GM21737 (cell line): Measurements from ENCODE around the gene SLC35E3.
A peak's percentile ranks its signal among the peaks of the same experiment; 100 is the strongest.

ENCODE experiments used
- ATAC-seq: cut with Tn5 transposase; IDR thresholded peaks from one replicate; pipeline ENCODE4 v1.9.1; 2021; ENCODE audit warnings: mild to moderate bottlenecking, moderate library complexity; ENCODE audit not compliant: unreplicated experiment

Gene SLC35E3

DNA sequence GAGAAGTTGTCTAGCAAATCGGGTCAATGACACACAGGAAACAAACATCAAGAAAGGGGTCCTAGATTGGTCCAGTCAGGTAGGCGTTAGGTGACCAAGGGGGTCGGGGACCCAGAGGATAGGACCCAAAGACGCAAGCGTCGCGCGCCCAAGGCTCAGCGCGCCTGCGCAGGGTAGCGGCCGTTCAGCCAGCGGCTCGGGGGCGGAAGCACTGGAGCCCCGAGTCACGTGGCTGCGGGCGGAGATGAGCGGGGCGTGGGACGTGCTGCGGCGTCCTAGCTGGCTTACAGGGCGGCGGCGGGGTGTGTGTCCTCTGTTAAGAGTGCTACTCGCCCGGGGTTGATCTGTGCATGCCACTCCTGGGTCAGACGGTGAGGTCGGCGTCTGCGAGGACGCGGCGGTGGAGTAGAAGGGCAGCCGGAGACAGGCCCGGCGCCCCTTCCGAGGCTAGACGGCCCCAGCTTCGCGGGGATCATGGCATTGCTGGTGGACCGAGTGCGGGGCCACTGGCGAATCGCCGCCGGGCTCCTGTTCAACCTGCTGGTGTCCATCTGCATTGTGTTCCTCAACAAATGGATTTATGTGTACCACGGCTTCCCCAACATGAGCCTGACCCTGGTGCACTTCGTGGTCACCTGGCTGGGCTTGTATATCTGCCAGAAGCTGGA lies at the start of gene SLC35E3:
SLC35E3 (plus strand) TSS at position 273 of the 668 bp plus-strand sequence; CDS start at position 475, 202 bp downstream.
- peak; percentile 99 for ATAC-seq

DNA sequence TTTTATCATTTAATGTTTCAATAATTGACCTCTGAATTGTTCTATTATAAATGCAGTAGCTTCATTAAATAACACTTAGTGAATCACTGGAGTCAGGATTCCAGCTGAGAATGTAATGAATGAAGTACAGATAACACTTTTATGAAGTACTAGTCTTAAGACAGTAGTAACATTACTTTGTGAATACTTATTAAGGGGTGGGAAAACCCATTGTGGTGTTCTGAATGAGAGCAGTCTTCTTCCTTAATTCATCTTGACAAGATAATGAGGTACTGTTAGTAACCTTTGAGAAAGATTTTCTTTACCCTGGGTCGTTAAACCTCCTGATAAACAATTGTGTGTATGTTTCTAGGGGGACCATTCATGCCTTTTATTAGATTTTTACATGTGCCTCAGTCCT lies 46.5 kb upstream of the SLC35E3 start:
- ATAC-seq = no peak

DNA sequence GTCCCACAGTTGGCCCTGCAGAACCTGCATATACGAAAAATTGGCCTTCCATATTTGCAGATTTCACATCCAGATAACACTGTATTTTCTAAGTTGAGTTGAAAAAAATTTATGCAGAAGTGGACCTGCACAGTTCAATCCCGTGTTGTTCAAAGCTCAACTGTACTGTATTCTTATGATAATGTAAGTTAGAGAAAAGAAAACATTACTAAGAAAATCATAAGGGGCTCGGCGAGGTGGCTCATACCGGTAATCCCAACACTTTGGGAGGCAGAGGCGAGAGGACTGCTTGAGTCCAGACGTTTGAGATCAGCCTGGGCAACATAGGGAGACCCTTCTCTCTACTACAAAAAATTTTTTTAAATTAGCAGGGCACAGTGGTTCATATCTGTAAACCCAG lies 18.2 kb upstream of the SLC35E3 start:
- no peak for ATAC-seq

DNA sequence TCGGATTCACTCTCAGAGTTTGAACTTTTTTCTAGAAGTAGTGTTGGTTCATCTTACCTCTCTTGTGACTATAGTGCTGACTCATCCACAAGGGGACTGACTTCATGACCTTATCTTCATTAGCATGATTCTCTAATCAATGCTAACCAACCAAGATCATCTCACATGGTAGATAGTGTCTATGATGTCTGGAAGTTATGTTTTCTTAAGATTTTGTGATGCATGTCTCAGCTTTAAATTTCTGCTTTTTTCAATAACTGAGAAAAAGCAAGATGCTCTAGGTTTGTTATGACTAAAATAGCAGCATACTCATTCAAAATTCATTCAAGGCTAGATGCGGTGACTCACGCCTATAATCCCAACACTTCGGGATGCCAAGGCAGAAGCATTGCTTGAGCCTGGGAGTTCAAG lies 12.3 kb upstream of the SLC35E3 start:
- ATAC-seq = no peak

DNA sequence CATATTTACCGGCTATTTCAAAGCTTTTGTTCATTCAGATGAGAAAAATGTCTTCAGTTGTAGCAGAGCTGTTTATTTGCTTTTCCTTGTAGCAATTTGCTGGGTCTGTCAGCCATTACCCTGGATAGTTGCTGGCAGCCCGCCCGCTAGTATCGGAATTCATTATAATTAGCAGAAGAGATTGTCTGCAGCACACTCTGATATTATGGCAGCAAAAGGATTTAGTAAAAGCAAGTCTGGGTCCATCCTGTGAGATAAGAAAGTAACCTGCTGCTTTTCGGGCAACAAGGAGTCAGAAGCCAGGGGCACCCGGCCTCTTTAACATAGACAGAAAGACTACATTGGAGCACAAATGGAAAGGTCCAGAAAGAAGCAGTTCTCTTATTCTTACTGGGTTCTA lies 6.1 kb upstream of the SLC35E3 start:
- no peak for ATAC-seq

DNA sequence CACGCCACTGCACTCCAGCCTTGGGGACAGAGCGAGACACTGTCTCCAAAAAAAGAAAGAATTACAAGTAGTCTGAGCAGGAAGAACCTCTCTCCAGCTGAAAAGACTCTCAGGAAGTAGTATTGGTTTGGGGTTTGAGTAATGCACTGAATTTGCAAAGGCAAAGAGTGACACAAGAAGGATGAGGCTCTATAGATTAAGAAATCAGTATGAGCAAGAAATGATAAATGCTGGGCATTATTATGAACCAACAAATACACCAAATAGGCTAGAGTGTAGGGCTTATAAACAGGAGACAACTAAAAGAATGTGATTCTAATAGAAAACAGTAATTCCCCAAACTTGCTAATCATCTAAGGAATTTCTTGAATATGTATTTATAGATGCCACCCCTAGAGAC lies 2.6 kb upstream of the SLC35E3 start:
- ATAC-seq = no peak

DNA sequence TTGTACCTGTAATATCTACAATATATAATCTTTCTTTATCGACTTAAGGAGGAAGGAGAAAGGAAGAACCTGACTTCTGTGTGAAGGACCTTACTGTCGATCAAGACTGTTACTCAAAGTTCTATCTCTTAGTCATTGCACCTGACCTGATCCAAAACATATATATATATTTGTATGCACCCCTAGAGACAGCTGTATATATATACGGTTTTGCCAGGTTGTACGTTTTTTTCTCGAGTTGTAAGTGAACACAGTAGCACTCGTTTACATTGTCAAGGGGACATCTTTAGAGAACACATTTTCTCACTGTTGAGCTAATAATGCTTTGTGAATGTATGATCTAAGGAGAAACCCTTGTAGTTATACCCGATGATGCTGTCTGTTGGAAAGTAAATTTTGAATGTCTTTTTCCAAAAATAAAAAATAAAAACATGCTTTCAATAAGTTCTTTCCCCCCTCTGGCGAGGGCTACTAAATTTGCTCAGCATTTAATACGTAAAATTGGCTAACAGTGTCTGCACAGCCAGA lies 536 bp upstream of the SLC35E3 start:
- no peak for ATAC-seq

DNA sequence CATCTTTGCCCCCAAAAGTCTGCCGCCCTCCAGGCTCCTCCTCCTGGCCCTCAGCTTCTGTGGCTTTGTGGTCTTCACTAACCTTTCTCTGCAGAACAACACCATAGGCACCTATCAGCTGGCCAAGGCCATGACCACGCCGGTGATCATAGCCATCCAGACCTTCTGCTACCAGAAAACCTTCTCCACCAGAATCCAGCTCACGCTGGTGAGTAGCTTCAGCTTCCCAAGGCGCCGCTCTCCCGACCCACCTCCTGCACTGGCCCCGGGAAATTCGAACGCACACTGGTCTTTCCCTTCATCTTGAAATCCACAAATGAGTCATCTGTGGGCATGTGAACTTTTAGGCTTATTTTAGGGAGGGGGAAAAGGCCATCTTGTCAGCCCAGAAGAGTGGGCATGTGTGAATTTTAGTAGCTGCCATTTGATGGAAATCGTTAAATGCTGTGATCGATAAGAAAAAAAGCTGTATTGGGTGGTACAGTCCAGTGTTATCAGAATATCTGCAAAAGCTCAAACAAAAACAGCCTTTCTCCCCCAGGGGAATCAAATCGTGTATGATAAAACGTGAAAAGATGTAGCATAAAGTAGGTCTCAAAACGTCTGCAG lies 700 bp downstream of the SLC35E3 start:
- peak; percentile 28 for ATAC-seq

DNA sequence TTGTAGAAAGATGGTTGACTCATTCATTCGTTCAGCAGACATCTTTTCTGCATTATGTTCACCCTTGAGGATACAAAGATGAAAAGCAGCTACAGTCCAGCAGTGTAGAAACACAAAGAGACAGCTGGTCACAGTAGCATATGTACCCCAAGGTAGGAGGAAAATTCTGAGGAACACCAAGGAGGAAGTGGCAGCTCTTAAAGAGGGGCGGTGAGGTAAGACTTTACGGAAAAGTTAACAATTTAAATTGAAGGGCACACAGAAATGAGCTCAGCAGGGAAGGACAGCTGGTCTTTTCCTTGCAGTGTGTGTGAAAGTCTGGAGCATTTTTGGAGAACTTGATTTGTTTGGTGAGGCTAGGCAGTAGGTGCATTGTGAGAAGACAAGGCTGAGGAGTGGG lies 3.5 kb downstream of the SLC35E3 start:
- no peak for ATAC-seq

DNA sequence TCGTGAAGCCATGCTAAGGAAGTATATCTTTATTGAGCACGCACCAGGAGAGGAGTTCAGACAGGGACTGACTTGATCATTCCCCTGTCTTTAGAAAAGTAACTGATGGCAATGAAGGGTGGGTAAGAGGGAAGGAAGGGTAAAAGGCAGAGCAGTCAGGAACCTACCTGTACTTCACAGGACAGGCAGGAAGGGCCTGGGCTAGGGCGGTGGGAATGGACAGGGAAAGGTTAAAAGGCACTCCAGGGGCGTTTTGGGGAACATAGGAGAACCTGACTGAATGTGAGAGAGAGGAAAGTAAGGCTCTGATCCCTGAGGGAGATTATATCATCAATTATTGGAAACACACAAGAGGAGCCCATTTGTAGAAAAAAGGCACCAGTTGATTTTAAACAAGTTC lies 3.9 kb downstream of the SLC35E3 start:
- no peak for ATAC-seq

DNA sequence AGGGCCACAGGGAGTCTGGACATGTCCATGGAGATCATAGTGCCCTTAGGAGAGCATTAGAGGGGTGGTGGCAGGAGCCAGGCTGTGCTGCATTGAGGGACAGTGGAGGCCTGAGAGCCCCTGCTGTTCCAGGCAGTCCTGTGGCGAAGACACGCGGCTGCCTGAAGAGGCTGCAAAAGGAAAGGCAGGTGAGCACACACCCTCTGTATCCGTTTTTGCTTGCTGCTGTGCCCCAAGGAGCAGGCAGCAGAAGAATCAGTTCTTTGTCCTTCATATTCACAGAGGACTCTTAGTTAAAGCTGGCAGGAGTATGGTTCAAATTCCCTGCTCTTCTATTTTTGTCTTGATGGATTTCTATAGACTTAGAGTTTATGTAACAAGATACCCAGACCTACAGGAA lies 4.5 kb downstream of the SLC35E3 start:
- no peak for ATAC-seq

DNA sequence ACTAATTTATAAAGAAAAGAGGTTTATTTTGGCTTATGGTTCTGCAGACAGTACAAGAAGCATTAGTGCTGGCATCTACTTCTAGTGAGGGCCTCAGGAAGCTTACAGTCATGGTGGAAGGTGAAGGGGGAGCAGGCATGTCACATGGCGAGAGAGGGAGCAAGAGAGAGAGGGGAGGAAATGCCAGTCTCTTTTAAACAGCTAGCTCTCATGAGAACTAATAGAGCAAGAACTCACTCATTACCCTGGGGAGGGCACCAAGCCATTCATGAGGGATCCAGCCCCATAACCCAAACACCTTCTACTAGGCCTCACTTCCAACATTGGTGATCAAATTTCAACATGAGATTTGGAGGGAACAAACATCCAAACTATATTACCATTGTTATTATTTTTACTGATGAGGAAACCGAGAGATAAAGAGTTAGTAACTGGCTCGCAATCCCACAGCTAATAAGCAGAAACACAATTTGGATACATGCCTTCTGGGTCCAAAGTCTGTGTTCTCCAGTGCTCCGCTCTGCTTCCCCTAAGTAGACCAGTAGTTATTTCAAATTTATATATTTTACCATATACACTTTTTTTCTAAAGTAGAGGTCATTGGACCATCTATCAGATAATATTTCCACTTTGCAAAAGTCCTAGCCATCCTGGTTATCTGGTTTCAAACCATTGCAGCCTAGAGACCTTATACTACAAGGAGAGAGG lies 9.7 kb downstream of the SLC35E3 start:
- no peak for ATAC-seq

DNA sequence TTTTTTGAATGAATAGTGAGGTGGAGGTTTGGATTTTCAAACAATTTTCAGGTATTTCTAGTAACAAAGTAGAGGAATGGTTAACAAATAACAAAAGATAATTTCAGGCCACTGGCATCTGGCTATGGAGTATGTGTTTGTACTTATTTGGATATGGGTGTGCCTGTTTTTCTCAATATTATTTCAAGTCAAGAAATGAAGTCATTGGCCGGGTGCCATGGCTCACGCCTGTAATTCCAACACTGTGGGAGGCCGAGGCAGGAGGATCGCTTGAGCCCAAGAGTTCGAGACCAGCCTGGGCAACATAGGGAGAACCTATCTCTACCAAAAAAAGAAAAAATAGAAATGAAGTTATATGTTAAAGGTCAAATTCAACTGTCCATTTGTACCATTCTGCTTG lies 13.9 kb downstream of the SLC35E3 start:
- ATAC-seq = no peak

DNA sequence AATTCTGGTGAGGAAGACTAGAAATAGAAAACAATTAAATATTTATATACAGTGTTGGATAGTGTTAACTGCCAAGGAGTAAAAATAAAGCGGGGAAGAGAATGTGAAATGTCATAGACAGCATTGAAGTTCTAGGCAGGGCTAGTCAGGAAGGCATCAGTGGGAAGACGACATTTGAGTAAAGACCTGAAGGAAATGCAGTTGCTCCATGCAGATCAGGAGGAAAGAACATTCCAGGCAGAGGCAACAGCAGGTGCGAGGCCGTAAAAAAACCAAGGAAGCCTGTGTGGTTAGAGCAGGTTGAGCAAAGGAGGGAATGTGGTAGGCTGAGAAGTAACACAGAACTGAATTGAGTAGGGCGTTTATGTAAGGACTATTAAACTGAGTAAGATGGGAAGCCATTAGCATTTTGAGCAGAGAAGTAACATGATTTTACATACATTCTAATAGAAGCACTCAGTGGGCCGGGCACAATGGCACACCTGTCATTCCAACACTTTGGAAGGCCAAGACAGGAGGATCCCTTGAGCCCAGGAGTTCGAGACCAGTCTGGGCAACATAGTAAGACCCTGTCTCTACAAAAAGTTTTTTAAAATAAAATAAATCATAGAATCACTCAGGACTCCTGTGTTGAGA lies 14.9 kb downstream of the SLC35E3 start:
- no peak for ATAC-seq

DNA sequence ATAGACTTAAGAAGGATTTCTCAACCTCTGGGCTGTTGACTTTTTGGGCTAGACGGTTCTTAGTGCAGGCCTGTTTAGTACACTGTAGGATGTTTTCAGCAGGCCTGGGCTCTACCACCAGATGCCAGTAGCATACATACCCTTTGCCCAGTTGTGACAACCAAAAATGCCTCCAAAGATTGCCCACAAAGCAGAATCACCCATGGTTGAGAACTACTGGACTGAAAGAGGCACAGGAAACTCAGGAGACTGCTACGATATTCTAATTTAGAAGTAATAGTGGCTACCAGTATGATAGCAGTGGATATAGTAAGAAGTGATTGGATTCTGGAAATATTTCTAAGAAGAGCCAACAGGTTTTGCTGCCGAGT lies 15.5 kb downstream of the SLC35E3 start:
- no peak for ATAC-seq

DNA sequence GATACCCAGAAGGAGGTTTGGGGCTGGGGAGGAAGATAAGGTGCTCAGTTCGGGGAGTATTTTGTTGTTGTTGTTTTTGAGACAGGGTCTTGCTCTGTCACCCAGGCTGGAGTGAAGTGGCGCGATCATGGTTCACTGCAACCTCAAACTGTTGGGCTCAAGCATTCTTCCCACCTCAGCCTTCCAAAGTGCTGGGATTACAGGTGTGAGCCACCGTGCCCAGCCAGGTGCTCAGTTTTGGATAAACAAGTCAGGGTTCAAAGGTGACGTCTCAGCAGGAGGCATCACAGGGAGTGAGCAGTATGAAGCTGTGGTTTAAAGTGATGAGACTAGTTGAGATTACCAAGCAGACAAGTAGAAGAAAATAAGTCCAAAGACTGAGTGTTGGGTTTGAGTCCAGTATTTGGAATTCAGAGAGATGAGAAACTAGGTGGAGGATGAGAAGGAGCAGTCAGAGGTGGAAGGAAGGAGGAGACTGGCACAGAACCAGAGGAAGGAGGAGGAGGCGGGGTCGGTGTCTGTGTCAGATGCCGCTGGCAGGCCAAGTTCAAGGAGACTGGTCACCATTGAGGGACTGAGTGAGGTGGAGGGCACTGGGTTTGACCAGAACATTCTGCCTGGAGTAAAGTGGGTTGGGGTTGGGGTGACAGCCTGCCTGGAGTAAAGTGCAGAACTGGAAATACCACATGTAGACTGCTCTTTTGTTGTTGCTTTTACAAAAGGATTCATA lies 16.1 kb downstream of the SLC35E3 start:
- ATAC-seq = no peak

DNA sequence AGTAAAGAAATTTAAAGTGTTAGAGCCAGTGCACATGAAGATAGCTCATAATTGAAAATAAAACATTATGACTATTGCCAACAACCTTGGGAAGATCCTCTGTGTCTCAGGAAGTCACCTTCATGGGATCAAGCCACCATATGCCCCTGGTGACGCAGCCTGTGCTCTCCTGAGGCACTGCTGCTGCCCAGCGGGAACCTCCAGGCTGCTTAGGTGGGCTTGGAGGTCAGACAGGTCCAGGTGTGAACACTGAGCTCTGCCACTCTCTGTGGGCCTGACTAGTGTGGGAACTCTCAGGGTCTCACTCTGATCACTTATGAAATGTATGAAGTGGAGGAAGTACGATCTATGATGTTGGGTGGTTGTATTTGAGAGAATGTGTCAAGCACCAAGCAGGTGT lies 16.7 kb downstream of the SLC35E3 start:
- no peak for ATAC-seq

DNA sequence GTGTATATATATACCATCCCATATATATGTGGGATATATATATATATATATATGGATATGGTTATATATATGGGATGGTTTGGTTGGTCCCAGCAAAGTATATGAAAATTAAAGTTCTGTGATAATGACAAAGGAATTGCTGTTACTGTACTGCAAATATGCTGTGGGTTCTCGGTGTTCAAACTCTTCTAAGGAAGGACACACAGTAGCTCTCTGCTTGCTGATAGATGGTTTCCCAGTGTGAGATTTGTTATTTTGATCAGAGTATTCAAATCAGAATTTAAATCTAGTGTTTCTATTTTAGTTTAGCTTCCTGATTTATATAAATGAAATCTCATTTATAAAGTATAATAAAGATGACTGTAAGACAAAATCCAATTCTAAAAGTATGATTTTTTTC lies 19.7 kb downstream of the SLC35E3 start:
- no peak for ATAC-seq

DNA sequence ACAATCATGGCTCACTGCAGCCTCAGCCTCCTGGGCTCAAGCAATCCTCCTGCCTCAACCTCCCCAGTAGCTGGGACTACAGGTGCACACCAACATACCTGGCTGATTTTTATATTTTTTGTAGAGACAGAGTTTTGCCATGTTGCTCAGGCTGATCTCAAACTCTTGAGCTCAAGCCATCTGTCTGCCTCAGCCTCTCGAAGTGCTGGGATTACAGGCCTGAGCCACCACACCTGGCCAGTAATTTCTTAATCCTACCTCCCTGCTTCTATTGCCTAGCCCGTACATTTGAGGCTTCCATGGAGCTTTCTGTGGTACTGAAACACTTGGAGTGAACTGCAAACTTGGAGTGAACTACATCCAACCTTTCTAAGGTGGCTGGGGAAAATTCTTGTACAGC lies 20.7 kb downstream of the SLC35E3 start:
- no peak for ATAC-seq

DNA sequence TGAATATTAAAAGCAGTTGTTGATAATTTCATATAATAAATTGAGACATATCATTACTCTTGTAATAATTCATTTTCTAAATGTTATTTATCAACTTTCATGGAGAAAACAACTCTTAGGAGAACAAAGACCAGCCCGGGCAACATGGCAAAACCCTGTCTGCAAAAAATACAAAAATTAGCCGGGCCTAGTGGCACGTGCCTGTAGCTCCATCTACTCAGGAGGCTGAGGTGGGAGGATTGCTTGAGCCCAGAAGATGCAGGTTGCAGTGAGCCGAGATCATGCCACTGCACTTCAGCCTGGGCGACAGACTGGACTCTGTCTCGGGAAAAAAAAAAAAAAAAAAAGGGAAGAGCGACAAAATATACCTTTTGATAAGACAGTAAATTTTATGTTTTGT lies 21.2 kb downstream of the SLC35E3 start:
- ATAC-seq = no peak

DNA sequence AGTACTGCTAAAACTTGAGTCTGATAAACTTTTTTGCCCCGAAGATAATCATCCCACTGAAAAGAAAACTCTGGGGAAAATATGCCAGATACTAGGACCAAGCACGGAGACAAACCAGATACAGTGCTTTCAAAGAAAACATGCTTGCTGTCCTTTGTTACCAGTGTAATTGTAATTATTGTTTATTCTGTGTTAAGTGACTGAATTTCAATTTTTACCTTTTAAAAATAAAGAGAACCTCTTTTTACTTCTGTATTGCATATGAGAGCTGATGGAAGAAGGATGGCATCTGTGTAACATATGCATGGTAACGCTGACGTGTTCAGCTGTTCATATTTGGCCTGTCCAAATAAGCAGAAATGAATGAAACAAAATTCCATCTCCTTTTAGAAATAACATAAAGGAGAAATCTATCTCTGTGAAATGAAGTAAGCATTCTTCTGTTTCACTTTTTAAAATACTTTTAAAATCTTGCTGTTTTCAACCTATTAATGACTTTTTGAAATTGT lies 22.5 kb downstream of the SLC35E3 start:
- ATAC-seq = no peak
